NT2/D1 (cell line): ENCODE data around the gene SORBS1.

ENCODE experiments used
- DNase-seq: peaks from one replicate; pipeline ENCODE4 v3.0.0-alpha.2; 2011; ENCODE audit warnings: low read depth, low spot score
- H3K27me3 ChIP-seq: 2 replicates; pipeline ENCODE4 v1.6.0; 2011; ENCODE audit warnings: mild to moderate bottlenecking; ENCODE audit not compliant: insufficient read length, insufficient read depth
- H3K36me3 ChIP-seq: 2 replicates; pipeline ENCODE4 v1.6.1; 2011; ENCODE audit warnings: mild to moderate bottlenecking, low read length, mixed read lengths; ENCODE audit not compliant: insufficient read depth, insufficient read length
- H3K4me1 ChIP-seq: 2 replicates; pipeline ENCODE4 v1.5.1; 2011; ENCODE audit not compliant: insufficient read depth, insufficient read length
- H3K4me3 ChIP-seq: 2 replicates; pipeline ENCODE4 v1.5.1; 2011; ENCODE audit warnings: low read depth; ENCODE audit not compliant: insufficient read length
- H3K9ac ChIP-seq: 2 replicates; pipeline ENCODE4 v1.6.0; 2011; ENCODE audit warnings: low read depth; ENCODE audit not compliant: insufficient read length
- H3K9me3 ChIP-seq: 2 replicates; pipeline ENCODE4 v1.5.1; 2011; ENCODE audit warnings: mild to moderate bottlenecking, low read length; ENCODE audit not compliant: insufficient read depth
- SUZ12 ChIP-seq: IDR thresholded peaks from 2 replicates; pipeline ENCODE4 v1.6.1; 2011; ENCODE audit not compliant: insufficient read length, insufficient read depth; ENCODE audit errors: extremely low read depth
- YY1 ChIP-seq: IDR thresholded peaks from 2 replicates; pipeline ENCODE4 v1.6.1; 2011; ENCODE audit not compliant: insufficient read length, insufficient read depth
- ZNF274 ChIP-seq: IDR thresholded peaks from 2 replicates; pipeline ENCODE4 v1.6.1; 2011; ENCODE audit warnings: mild to moderate bottlenecking, low read depth, low read length

The SORBS1 gene

DNA sequence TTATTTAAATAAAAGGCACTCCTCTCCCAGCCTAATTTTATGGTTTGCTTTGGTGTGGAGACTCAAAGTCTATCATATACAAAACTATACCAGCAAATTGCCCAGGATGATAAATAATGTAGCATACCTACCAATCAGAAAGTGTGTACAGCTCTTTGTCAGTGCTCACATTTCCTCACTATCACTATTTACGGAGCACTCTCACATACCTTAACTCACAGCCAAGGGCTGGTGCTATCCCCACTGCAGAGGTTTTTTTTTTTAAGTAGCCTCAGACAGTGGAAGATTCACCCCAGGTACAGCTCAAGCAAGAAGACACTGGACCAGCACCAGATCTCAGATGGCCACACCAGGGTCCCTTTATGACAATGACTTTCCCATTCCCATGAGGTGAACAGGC is 272.9 kb downstream of the SORBS1 start:
- H3K9ac ChIP-seq = no peak overlapping the region
- TF ChIP-seq SUZ12 = no peak
- TF ChIP-seq ZNF274 = no peak
- no peak for TF ChIP-seq YY1
- H3K9me3 ChIP-seq = no peaks in the 10 kb centered on the region
- H3K4me3 ChIP-seq = no peak overlapping the region
- H3K4me1 ChIP-seq = peaks cover 4% of the 10 kb centered on the region
- peaks cover 41% of the 10 kb centered on the region for H3K36me3 ChIP-seq
- DNase-seq = no peak
- H3K27me3 ChIP-seq = no peaks in the 10 kb centered on the region

DNA sequence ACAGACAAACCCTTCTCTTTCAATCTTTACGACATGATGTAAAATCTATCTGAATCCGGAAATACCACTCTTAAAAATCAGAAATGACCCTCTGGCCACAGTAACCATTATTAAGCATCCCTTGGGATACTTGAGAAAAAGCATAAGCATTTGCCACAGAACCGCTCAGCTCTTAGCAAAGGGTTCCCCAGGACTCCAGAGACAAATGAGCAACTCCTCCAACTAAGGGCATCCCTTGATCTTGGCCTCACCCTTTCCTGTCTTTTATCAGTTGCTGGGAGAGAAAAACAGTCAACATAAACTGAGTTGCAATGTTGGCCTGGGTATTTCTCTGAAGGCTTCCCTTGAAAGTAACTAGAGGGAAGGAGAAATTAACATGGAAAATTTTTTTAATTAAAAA is 273.9 kb downstream of the SORBS1 start:
- peaks cover 4% of the 10 kb centered on the region for H3K4me1 ChIP-seq
- no peak overlapping the region for H3K9ac ChIP-seq

DNA sequence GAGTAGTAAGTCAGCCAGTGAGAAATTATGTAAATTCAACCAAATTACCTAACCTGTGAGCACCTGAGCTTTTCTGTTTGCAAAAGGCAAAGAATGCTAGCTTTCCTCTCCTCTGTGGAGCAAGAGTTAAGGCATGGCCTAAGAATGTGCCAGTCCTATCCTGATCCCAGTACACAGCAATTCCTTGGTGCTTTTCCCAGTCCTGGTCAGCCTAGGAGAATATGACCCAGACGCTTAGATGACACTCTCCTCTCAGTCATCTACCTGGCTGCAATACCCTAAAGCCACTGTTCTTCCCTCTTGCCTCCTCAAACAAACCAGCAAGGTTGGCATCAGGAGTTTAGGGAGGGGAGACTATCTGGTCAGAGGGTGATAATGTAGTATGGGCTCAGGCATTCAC is 274.5 kb downstream of the SORBS1 start:
- no peak for TF ChIP-seq ZNF274
- TF ChIP-seq YY1 = no peak
- no peak for TF ChIP-seq SUZ12

More for the DNA sequence above, 273.9 kb downstream of the SORBS1 start:
- Histone ChIP-seq H3K4me3 (no peak overlapping the region), H3K9me3 (no peaks in the 10 kb centered on the region), H3K36me3 (peaks cover 44% of the 10 kb centered on the region), H3K27me3 (no peaks in the 10 kb centered on the region)
- no peak for DNase-seq
- TF ChIP-seq YY1 (no peak), SUZ12 (no peak), ZNF274 (no peak)

GRCh38 chr10:95285556-95285955 is 275.6 kb downstream of the SORBS1 start:
- TF ChIP-seq YY1 (no peak), SUZ12 (no peak), ZNF274 (no peak)
- no peak overlapping the region for H3K9ac ChIP-seq
- DNase-seq = no peak
- H3K36me3 ChIP-seq = peaks cover 53% of the 10 kb centered on the region
- H3K27me3 ChIP-seq = no peaks in the 10 kb centered on the region
- H3K4me1 ChIP-seq = peaks cover 4% of the 10 kb centered on the region
- H3K9me3 ChIP-seq = no peaks in the 10 kb centered on the region
- no peak overlapping the region for H3K4me3 ChIP-seq

More for the DNA sequence above, 274.5 kb downstream of the SORBS1 start:
- DNase-seq = no peak
- Histone ChIP-seq H3K4me1 (peaks cover 4% of the 10 kb centered on the region), H3K9ac (no peak overlapping the region), H3K36me3 (peaks cover 46% of the 10 kb centered on the region), H3K4me3 (no peak overlapping the region), H3K9me3 (no peaks in the 10 kb centered on the region), H3K27me3 (no peaks in the 10 kb centered on the region)

DNA sequence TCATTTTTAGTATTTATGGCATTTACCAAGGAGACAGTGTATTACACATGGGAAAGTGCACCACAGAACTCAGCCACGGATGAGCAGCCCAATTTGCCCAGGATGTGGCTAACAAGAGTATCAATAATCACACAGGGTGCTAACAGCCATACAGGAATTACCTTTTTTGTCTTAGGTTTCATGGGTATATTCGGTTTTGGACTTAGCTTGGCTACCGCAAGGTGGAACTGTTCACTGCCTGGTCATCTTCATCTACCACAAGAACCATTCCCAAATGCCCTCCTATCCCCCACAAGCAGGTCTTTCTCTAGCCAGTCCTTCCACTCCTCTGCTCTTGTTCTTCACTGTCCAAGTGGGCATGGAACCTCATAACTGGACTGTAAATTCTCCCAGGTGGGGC is 276.4 kb downstream of the SORBS1 start:
- TF ChIP-seq ZNF274 (no peak), YY1 (no peak), SUZ12 (no peak)
- Histone ChIP-seq H3K36me3 (peaks cover 55% of the 10 kb centered on the region), H3K27me3 (no peaks in the 10 kb centered on the region), H3K9ac (no peak overlapping the region), H3K9me3 (no peaks in the 10 kb centered on the region), H3K4me3 (no peak overlapping the region), H3K4me1 (peaks cover 4% of the 10 kb centered on the region)
- no peak for DNase-seq

- Histone ChIP-seq H3K27me3 (no peaks in the 10 kb centered on the region), H3K4me1 (no peaks in the 10 kb centered on the region), H3K9ac (no peak overlapping the region), H3K9me3 (no peaks in the 10 kb centered on the region), H3K36me3 (peaks cover 41% of the 10 kb centered on the region), H3K4me3 (no peak overlapping the region)
- no peak for TF ChIP-seq ZNF274
- TF ChIP-seq SUZ12 = no peak
- no peak for TF ChIP-seq YY1
- DNase-seq = no peak
Measured at GRCh38 chr10:95282107-95282506, 279.1 kb downstream of the SORBS1 start.

GRCh38 chr10:95281206-95281605 is 280.0 kb downstream of the SORBS1 start:
- no peaks in the 10 kb centered on the region for H3K4me1 ChIP-seq
- DNase-seq = no peak

GRCh38 chr10:95280637-95281036 is 280.5 kb downstream of the SORBS1 start:
- Histone ChIP-seq H3K9ac (no peak overlapping the region), H3K4me3 (no peak overlapping the region), H3K9me3 (no peaks in the 10 kb centered on the region), H3K27me3 (no peaks in the 10 kb centered on the region), H3K4me1 (no peaks in the 10 kb centered on the region), H3K36me3 (peaks cover 31% of the 10 kb centered on the region)
- DNase-seq = no peak
- TF ChIP-seq ZNF274 (no peak), YY1 (no peak), SUZ12 (no peak)

More at GRCh38 chr10:95281206-95281605, 280.0 kb downstream of the SORBS1 start:
- H3K4me3 ChIP-seq = no peak overlapping the region
- no peak overlapping the region for H3K9ac ChIP-seq
- no peaks in the 10 kb centered on the region for H3K27me3 ChIP-seq
- peaks cover 35% of the 10 kb centered on the region for H3K36me3 ChIP-seq
- no peaks in the 10 kb centered on the region for H3K9me3 ChIP-seq
- TF ChIP-seq YY1 = no peak
- TF ChIP-seq ZNF274 = no peak
- no peak for TF ChIP-seq SUZ12
